NB4 (cell line): ENCODE results near the gene FTO.

Source experiments
- MYC ChIP-seq: IDR thresholded peaks from 2 replicates; pipeline ENCODE4 v1.6.1; 2011; ENCODE audit warnings: low read depth, low read length
- POLR2A ChIP-seq: IDR thresholded peaks from 2 replicates; pipeline ENCODE4 v1.6.1; 2011; ENCODE audit warnings: mild to moderate bottlenecking; ENCODE audit not compliant: insufficient read length; ENCODE audit errors: extremely low read depth
- TF ChIP-seq, protein P1 (sequence below): IDR thresholded peaks from one replicate; pipeline ENCODE4 v1.5.1; 2012; ENCODE audit warnings: low read depth, low read length
- TF ChIP-seq, protein P2 (sequence below): IDR thresholded peaks from 2 replicates; pipeline ENCODE4 v1.6.1; 2011; ENCODE audit warnings: low read depth, low read length

DNA sequence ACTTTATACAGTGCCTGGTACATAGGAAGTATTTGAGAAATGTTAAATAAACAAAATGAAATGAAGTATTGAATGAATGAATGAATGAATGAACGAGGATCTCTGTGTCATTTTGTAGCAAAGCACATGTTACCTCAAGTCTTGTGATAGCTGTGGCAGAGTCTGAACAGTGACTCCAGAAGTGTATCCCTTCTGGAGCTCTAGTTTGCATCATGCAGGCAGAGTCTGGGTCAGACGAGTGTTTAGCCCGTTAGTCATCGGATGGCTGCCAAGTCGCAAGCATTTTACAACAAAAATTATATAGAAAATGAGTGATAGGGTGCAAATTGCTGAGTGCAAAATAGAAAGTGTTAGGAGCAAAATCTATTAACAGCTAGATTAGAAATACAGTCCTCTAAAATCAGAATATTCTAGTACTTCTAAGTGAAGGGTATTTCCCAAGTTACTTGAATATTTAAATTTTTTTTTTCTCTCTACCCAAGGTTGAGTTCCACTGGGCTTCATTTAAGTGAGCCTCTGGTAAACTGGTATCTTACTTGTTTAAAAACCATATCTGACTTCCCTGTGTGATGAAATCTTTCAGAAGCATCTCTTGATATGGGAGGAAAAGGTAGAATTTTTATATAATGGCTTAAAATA, 113.3 kb downstream of the FTO start:
- TF ChIP-seq, protein P1, sequence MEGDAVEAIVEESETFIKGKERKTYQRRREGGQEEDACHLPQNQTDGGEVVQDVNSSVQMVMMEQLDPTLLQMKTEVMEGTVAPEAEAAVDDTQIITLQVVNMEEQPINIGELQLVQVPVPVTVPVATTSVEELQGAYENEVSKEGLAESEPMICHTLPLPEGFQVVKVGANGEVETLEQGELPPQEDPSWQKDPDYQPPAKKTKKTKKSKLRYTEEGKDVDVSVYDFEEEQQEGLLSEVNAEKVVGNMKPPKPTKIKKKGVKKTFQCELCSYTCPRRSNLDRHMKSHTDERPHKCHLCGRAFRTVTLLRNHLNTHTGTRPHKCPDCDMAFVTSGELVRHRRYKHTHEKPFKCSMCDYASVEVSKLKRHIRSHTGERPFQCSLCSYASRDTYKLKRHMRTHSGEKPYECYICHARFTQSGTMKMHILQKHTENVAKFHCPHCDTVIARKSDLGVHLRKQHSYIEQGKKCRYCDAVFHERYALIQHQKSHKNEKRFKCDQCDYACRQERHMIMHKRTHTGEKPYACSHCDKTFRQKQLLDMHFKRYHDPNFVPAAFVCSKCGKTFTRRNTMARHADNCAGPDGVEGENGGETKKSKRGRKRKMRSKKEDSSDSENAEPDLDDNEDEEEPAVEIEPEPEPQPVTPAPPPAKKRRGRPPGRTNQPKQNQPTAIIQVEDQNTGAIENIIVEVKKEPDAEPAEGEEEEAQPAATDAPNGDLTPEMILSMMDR = no peak
- TF ChIP-seq POLR2A = no peak
- no peak for TF ChIP-seq MYC
- TF ChIP-seq, protein P2, sequence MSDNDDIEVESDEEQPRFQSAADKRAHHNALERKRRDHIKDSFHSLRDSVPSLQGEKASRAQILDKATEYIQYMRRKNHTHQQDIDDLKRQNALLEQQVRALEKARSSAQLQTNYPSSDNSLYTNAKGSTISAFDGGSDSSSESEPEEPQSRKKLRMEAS = no peak
